HUES48 (cell line): ENCODE results near the gene ARL14EP.

ENCODE experiments used
- H3K27ac ChIP-seq: one replicate; pipeline ENCODE4 v1.7.0; 2013; ENCODE audit warnings: low read depth, low read length, inconsistent platforms
- H3K27me3 ChIP-seq: 2 replicates; pipeline ENCODE4 v1.6.1; 2013; ENCODE audit warnings: mild to moderate bottlenecking, low read length; ENCODE audit not compliant: control insufficient read depth, insufficient read depth
- H3K36me3 ChIP-seq: 2 replicates; pipeline ENCODE4 v1.6.1; 2013; ENCODE audit warnings: low read length; ENCODE audit not compliant: control insufficient read depth, insufficient read depth
- H3K4me1 ChIP-seq: 2 replicates; pipeline ENCODE4 v1.6.1; 2013; ENCODE audit warnings: mild to moderate bottlenecking, low read length; ENCODE audit not compliant: control insufficient read depth, insufficient read depth
- H3K4me3 ChIP-seq: 2 replicates; pipeline ENCODE4 v1.5.1; 2013; ENCODE audit warnings: mild to moderate bottlenecking, low read depth, low read length
- H3K9ac ChIP-seq: 2 replicates; pipeline ENCODE4 v1.6.1; 2013; ENCODE audit warnings: mild to moderate bottlenecking, low read depth, low read length, moderate library complexity
- H3K9me3 ChIP-seq: 2 replicates; pipeline ENCODE4 v1.6.1; 2013; ENCODE audit warnings: low read length; ENCODE audit not compliant: control insufficient read depth, insufficient read depth

ARL14EP gene

GRCh38 chr11:30326906-30327305 lies 4.0 kb downstream of the ARL14EP start:
- peaks cover 18% of the 10 kb centered on the region; the same call in 1 of the 2 replicates for H3K4me1 ChIP-seq
- H3K27ac ChIP-seq = no peak overlapping the region
- no peak overlapping the region for H3K4me3 ChIP-seq
- no peaks in the 10 kb centered on the region for H3K9me3 ChIP-seq
- H3K36me3 ChIP-seq = peaks cover 13% of the 10 kb centered on the region
- H3K9ac ChIP-seq = no peak overlapping the region
- no peaks in the 10 kb centered on the region for H3K27me3 ChIP-seq

- Histone ChIP-seq H3K9me3 (no peaks in the 10 kb centered on the region), H3K4me1 (peaks cover 9% of the 10 kb centered on the region; the same call in 1 of the 2 replicates), H3K27ac (no peak overlapping the region), H3K4me3 (no peak overlapping the region), H3K27me3 (no peaks in the 10 kb centered on the region), H3K9ac (no peak overlapping the region), H3K36me3 (peaks cover 30% of the 10 kb centered on the region)
Measured at GRCh38 chr11:30328681-30329080, 5.8 kb downstream of the ARL14EP start.

- Histone ChIP-seq H3K27ac (no peak overlapping the region), H3K9me3 (no peaks in the 10 kb centered on the region), H3K4me1 (peaks cover 4% of the 10 kb centered on the region; the same call in 1 of the 2 replicates), H3K27me3 (no peaks in the 10 kb centered on the region), H3K4me3 (no peak overlapping the region), H3K9ac (no peak overlapping the region), H3K36me3 (peaks cover 36% of the 10 kb centered on the region)
Measured at GRCh38 chr11:30329150-30329940, 6.4 kb downstream of the ARL14EP start.

- peaks cover 76% of the 10 kb centered on the region for H3K36me3 ChIP-seq
- no peak overlapping the region for H3K27ac ChIP-seq
Measured at GRCh38 chr11:30333405-30333804, 10.5 kb downstream of the ARL14EP start.

GRCh38 chr11:30342736-30343166 lies 19.8 kb downstream of the ARL14EP start:
- H3K9ac ChIP-seq = no peak overlapping the region
- H3K4me3 ChIP-seq = no peak overlapping the region
- no peak overlapping the region for H3K27ac ChIP-seq

More at GRCh38 chr11:30333405-30333804, 10.5 kb downstream of the ARL14EP start:
- Histone ChIP-seq H3K4me1 (no peaks in the 10 kb centered on the region), H3K9me3 (no peaks in the 10 kb centered on the region), H3K9ac (no peak overlapping the region), H3K27me3 (no peaks in the 10 kb centered on the region), H3K4me3 (no peak overlapping the region)

GRCh38 chr11:30344085-30344484 lies 21.2 kb downstream of the ARL14EP start:
- Histone ChIP-seq H3K4me1 (no peaks in the 10 kb centered on the region), H3K9me3 (no peaks in the 10 kb centered on the region), H3K27me3 (no peaks in the 10 kb centered on the region), H3K36me3 (0 out of 2 replicates have a peak, but pooled peaks cover 5% of the 10 kb centered on the region), H3K27ac (no peak overlapping the region), H3K4me3 (no peak overlapping the region), H3K9ac (no peak overlapping the region)

More at GRCh38 chr11:30342736-30343166, 19.8 kb downstream of the ARL14EP start:
- peaks cover 11% of the 10 kb centered on the region for H3K36me3 ChIP-seq
- no peaks in the 10 kb centered on the region for H3K4me1 ChIP-seq
- H3K27me3 ChIP-seq = no peaks in the 10 kb centered on the region
- no peaks in the 10 kb centered on the region for H3K9me3 ChIP-seq

GRCh38 chr11:30345644-30346043 lies 22.7 kb downstream of the ARL14EP start:
- H3K27me3 ChIP-seq = no peaks in the 10 kb centered on the region
- H3K27ac ChIP-seq = no peak overlapping the region
- no peak overlapping the region for H3K4me3 ChIP-seq
- no peaks in the 10 kb centered on the region for H3K9me3 ChIP-seq
- H3K4me1 ChIP-seq = no peaks in the 10 kb centered on the region; the same call in 1 of the 2 replicates
- 0 out of 2 replicates have a peak, but pooled peaks cover 2% of the 10 kb centered on the region for H3K36me3 ChIP-seq
- H3K9ac ChIP-seq = no peak overlapping the region

GRCh38 chr11:30346068-30346688 lies 23.3 kb downstream of the ARL14EP start:
- Histone ChIP-seq H3K27ac (no peak overlapping the region), H3K4me1 (no peaks in the 10 kb centered on the region; the same call in 1 of the 2 replicates), H3K9me3 (no peaks in the 10 kb centered on the region), H3K36me3 (no peaks in the 10 kb centered on the region), H3K9ac (no peak overlapping the region), H3K27me3 (no peaks in the 10 kb centered on the region), H3K4me3 (no peak overlapping the region)

GRCh38 chr11:30348035-30348434 lies 25.1 kb downstream of the ARL14EP start:
- Histone ChIP-seq H3K27me3 (no peaks in the 10 kb centered on the region), H3K9ac (no peak overlapping the region), H3K27ac (no peak overlapping the region), H3K4me1 (no peaks in the 10 kb centered on the region; the same call in 1 of the 2 replicates), H3K36me3 (no peaks in the 10 kb centered on the region), H3K4me3 (no peak overlapping the region), H3K9me3 (no peaks in the 10 kb centered on the region)

- Histone ChIP-seq H3K27me3 (no peaks in the 10 kb centered on the region), H3K27ac (no peak overlapping the region), H3K4me1 (no peaks in the 10 kb centered on the region; the same call in 1 of the 2 replicates), H3K36me3 (no peaks in the 10 kb centered on the region), H3K4me3 (no peak overlapping the region), H3K9me3 (no peaks in the 10 kb centered on the region), H3K9ac (no peak overlapping the region)
Measured at GRCh38 chr11:30349885-30350284, 27.0 kb downstream of the ARL14EP start.

GRCh38 chr11:30350384-30350783 lies 27.5 kb downstream of the ARL14EP start:
- Histone ChIP-seq H3K4me1 (no peaks in the 10 kb centered on the region; the same call in 1 of the 2 replicates), H3K27ac (no peak overlapping the region), H3K9ac (no peak overlapping the region), H3K4me3 (no peak overlapping the region), H3K36me3 (no peaks in the 10 kb centered on the region), H3K9me3 (no peaks in the 10 kb centered on the region), H3K27me3 (no peaks in the 10 kb centered on the region)
